NCI-H526 treated with DMSO at 0.1 percent for 48 hours (cell line): Measurements from ENCODE around the gene ZNF316.
"Not testable (repeated sequence)": the region's sequence is repeated elsewhere in the genome, so short reads cannot be mapped to it uniquely, and the experiment has no call there.

Experiments used
- DNase-seq: peaks from one replicate; lab custom pipeline; 2025; lab: John Stamatoyannopoulos, UW

The ZNF316 gene

GRCh38 chr7:6647080-6647479, 10.0 kb downstream of the ZNF316 start:
- DNase-seq = no peak

- DNase-seq = no peak
Measured at GRCh38 chr7:6647541-6647940, 10.4 kb downstream of the ZNF316 start.

- DNase-seq = no peak
Measured at GRCh38 chr7:6648066-6648814, 11.1 kb downstream of the ZNF316 start.

GRCh38 chr7:6648815-6649104, 11.6 kb downstream of the ZNF316 start:
- no peak for DNase-seq

- no peak for DNase-seq
Measured at GRCh38 chr7:6649241-6649961, 12.3 kb downstream of the ZNF316 start.

DNA sequence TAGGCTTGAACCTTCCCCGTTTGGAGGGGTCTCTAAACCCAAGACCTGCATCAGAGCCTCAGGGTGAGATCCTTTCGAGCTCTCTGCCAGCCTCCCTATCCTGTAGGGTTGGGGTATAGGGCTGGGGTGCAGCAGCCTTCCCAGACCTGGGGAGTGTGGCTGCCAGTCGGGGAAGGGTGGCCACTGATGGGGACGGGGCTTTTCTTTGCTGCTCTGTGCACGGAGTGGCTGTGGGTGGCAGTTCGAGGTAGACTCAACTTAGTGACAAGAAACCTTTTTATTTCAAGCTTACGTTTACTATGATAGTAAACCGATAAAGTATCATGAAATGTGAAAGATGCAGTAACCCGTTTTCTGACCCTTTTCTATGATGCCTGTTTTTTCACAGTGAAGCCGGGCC, 13.0 kb downstream of the ZNF316 start:
- no peak for DNase-seq

DNA sequence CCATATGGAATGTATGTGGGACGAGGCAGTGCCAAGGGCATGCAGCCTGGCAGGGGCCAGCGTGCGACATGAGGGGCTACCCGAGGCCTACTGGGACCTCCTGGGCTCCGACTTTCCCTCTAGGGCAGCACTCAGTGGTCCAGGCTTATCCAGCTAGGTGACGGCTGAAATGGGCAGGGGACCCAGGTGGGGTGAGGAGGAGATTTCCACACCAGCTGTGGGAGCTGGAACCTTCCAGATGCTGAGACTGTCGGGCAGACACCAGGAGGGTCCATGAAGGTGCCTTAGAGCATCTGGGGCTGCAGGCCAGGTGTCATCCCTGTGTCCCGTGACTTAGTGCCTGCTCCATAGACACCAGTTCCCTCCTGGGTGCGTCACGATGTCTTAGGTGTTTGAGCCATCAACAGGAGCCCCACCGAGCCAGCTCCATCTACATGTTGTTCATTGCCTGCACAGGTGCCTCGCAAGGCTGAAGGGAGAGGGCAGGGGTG, 13.4 kb downstream of the ZNF316 start:
- no peak for DNase-seq

GRCh38 chr7:6651851-6652445, 14.8 kb downstream of the ZNF316 start:
- no peak for DNase-seq

DNA sequence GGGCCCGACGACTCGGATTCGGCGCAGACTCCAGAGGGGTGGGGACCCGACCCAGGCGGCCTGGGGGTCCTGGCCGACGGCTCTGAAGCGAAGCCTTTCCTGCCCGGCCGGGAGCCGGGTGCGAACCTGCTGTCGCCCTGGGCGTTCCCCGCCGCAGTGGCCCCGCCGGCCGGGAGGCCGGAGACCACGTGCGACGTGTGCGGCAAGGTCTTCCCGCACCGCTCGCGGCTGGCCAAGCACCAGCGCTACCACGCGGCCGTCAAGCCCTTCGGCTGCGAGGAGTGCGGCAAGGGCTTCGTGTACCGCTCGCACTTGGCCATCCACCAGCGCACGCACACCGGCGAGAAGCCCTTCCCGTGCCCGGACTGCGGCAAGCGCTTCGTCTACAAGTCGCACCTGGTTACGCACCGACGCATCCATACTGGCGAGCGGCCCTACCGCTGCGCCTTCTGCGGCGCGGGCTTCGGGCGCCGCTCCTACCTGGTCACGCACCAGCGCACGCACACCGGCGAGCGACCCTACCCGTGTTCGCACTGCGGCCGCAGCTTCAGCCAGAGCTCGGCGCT, 15.4 kb downstream of the ZNF316 start:
- DNase-seq = no peak

DNA sequence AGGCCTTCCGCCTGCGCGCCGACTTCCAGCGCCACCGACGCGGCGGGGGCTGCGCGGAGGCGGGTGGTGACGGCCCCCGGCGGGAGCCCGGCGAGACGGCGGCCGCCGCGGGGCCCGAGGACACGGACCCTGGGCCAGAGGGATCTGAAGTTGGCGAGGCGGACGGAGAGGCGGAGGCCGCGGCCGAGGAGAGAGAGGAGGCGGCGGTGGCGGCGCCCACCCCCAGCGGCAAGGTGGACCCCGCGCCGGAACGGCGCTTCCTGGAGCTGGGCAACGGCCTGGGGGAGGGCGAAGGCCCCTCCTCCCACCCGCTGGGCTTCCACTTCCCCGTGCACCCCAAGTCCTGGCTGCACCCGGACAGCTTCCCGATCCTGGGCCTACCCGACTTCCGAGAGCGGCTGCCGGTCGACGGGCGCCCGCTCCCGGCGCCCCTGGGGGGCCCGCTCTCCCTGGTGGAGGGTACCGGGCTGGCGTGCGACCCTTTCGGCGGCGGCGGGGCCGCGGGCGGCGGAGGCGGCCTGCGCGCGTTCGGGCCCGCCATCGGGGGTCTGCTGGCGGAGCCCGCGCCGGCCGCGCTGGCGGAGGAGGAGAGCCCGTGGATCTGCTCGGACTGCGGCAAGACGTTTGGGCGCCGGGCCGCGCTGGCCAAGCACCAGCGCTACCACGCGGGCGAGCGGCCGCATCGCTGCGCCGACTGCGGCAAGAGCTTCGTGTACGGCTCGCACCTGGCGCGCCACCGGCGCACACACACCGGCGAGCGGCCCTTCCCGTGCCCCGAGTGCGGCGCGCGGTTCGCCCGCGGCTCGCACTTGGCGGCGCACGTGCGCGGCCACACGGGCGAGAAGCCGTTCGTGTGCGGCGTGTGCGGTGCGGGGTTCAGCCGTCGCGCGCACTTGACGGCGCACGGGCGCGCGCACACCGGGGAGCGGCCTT, 16.2 kb downstream of the ZNF316 start:
- DNase-seq = no peak

DNA sequence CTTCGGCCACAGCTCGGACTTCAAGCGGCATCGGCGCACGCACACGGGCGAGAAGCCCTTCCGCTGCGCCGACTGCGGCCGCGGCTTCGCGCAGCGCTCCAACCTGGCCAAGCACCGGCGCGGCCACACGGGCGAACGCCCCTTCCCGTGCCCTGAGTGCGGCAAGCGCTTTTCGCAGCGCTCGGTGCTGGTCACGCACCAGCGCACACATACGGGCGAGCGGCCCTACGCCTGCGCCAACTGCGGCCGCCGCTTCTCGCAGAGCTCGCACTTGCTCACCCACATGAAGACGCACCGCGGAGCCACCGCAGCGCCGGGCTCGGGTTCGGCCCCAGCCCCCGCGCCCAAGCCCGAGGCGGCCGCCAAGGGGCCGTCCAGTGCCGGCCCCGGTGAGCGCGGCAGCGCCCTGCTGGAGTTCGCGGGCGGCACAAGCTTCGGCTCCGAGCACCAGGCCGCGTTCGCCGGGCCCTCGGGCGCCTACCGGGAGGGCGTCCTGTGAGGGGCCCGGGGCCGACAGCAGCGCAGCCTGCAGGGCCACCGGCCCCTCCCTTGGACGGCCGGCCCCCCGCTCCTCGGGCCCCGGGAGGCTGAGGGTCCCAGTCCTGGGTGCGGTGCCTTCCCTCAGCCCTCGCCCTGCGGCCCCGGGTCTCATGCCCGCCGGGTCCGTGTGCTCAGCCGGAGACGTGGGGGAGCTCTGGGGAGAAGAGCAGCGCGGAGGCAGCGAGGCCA, 17.2 kb downstream of the ZNF316 start:
- DNase-seq = no peak

DNA sequence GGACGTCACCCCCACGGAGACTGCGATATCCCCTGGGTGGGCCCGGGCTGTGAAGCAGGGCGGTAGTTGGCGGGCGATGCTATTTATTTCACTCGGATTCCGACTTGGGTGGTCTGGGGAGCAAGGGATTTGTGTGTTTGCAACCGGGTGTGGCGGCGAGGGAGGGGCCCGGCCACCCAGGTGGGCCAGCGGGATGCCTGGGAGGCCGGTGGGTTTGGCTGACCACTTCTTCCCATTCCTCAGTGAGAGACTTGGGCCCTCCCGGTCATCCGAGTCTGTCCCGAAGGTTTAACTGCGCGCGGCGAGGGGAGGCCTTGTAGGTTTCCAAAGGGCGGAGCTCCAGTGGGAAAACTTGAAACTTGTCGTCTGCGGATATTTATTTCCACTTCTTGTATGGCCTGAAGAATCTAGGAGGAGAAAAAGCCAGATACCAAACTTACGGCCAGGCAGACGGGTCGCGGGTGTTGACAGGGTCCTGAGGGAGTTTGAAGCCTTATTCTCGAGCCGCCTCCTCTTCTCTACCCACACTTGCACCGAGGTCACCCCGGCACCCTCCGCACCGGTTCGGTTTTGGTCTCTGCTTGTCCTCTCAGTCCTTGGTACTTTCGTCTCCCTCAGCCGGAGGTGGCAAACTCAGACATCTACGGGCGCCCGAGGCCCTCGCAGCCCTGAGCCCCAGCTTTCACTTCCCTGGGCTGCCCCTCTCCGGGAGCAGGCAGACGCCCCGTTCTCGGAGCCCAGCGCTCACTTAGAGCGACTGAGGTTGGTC, 17.9 kb downstream of the ZNF316 start:
- DNase-seq = no peak

DNA sequence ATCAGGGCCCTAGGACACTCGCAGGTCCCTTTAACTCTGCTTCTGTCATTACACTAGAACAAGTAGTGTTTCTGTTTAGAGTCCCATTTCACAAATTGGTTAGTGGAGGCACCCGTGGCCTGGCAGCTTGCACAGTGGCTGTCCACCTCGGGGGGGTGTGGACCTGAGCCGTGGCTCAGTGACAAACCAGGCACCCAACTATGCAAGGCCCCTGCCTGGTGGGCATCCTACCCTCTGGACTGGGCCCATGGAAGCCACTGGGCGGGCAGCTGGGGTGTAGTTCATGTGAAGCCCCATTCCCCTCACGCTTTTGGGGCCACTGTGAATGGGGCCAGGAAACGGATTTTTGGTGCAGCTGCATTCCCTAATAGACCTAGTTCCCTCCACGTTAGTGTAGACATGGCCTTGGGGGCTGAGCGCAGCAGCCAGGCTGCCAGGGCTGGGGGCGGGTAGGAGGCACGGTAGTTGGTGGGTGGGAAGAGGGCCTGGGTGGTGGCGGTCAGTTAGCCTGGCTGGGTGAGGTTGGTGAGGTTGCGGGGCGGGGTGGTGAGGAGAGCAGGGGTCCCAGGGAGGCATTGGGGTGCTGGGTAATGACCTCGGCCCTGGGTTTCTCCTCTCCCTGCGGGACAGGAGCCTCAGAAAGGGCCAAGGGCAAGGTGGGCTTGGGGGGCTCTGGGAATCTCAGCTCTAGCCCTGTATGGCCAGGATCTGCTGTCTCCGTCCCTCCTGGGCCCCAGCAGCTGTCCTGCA, 18.7 kb downstream of the ZNF316 start:
- DNase-seq = no peak

GRCh38 chr7:6656413-6656812, 19.3 kb downstream of the ZNF316 start:
- no peak for DNase-seq

GRCh38 chr7:6658618-6659345, 21.7 kb downstream of the ZNF316 start:
- DNase-seq = no peak

DNA sequence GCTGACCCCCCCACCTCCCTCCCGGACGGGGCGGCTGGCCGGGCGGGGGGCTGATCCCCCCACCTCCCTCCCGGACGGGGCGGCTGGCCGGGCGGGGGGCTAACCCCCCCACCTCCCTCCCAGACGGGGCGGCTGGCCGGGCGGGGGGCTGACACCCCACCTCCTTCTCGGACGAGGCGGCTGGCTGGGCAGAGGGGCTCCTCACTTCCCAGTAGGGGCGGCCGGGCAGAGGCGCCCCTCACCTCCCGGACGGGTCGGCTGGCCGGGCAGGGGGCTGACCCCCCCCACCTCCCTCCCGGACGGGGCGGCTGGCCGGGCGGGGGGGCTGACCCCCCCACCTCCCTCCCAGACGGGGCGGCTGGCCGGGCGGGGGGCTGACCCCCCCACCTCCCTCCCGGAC, 33.7 kb downstream of the ZNF316 start:
- not testable (repeated sequence) for DNase-seq

- no peak for DNase-seq
Measured at GRCh38 chr7:6675807-6676405, 38.8 kb downstream of the ZNF316 start.

- DNase-seq = no peak
Measured at GRCh38 chr7:6680146-6680545, 43.0 kb downstream of the ZNF316 start.

- no peak for DNase-seq
Measured at GRCh38 chr7:6691103-6691502, 54.0 kb downstream of the ZNF316 start.
